ENCODE results near the gene CRTC1. TPM values are rescaled to one million over a fixed set of nuclear protein-coding genes. Genes with fewer than 3 reads are reported as not detected.

CRTC1 gene
- total and polyA plus RNA-seq, 11 donors: 3.8 to 10.2 (median 7.2) TPM

DNA sequence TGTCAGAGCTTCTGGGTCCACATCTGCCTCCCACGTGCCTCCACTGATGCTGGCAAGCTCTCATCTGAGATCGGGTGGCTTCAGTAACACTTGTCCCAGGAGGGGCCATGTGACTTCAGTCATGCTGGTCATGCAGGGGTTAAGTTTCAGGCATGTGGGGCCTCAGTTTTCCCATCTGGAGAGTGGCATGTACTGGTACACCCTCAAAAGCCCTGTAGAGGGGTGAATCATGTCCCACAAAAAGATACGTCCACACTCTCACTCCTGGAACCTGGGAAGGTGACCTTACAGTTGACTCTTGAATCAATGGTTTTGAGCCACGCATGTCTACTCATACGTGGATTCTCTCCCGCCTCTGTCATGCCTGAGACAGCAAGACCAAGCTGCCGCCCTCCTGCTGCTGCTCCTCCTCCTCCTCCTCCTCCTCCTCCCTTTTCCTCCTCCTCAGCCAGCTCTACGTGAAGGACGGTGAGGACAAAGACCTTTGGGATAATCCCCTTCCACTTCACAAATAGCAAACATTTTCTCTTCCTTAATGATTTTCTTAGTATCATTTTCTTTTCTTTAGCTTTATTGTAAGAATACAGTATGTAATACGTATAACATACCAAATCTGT lies 54.0 kb downstream of the CRTC1 start:
- no peak for TF ChIP-seq POLR2A (IDR thresholded peaks at IDR 0.05)
- TF ChIP-seq, protein P1, sequence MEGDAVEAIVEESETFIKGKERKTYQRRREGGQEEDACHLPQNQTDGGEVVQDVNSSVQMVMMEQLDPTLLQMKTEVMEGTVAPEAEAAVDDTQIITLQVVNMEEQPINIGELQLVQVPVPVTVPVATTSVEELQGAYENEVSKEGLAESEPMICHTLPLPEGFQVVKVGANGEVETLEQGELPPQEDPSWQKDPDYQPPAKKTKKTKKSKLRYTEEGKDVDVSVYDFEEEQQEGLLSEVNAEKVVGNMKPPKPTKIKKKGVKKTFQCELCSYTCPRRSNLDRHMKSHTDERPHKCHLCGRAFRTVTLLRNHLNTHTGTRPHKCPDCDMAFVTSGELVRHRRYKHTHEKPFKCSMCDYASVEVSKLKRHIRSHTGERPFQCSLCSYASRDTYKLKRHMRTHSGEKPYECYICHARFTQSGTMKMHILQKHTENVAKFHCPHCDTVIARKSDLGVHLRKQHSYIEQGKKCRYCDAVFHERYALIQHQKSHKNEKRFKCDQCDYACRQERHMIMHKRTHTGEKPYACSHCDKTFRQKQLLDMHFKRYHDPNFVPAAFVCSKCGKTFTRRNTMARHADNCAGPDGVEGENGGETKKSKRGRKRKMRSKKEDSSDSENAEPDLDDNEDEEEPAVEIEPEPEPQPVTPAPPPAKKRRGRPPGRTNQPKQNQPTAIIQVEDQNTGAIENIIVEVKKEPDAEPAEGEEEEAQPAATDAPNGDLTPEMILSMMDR (IDR thresholded peaks at IDR 0.05): no peak
- Histone ChIP-seq H3K4me1 (peaks cover 3 to 33% (median 25%) of the 10 kb centered on the region in 12 donors), H3K36me3 (no peaks in the 10 kb centered on the region), H3K9me3 (no peaks in the 10 kb centered on the region), H3K27ac (no peak overlapping the region), H3K27me3 (no peaks in the 10 kb centered on the region), H3K4me3 (no peak overlapping the region)
- ATAC-seq: no peak
- 82 to 85% (median 82%) methylated on average over 10 of the region's 10 CpGs for WGBS, 4 donors
- DNase-seq: no peak
- intact Hi-C loops (cut with DNase I): no loop called here

DNA sequence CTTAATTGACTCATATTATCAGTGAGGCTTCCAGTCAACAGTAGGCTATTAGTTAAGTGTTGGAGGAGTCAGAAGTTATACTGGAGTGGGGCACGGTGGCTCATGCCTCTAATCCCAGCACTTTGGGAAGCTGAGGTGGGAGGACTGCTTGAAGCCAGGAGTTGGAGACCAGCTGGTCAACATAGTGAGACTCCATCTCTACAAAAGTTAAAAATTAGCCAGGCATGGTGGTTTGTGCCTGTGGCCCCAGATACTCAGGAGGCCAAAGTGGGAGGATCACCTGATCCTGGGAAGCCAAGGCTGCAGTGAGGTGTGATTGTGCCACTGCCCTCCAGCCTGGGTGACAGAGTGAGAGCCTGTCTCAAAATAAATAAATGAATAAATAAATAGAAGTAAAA lies 54.5 kb downstream of the CRTC1 start:
- no peak for DNase-seq
- intact Hi-C loops (cut with DNase I): no loop called here
- Histone ChIP-seq H3K4me1 (peaks cover 3 to 34% (median 29%) of the 10 kb centered on the region in 12 donors), H3K9me3 (no peaks in the 10 kb centered on the region), H3K27ac (no peak overlapping the region), H3K4me3 (no peak overlapping the region), H3K27me3 (no peaks in the 10 kb centered on the region), H3K36me3 (no peaks in the 10 kb centered on the region)
- ATAC-seq: no peak
- WGBS, 4 donors: 91 to 98% (median 95%) methylated on average over 1 of the region's 1 CpG
- no peak for TF ChIP-seq POLR2A (IDR thresholded peaks at IDR 0.05)
- TF ChIP-seq, protein P1 (IDR thresholded peaks at IDR 0.05): no peak

DNA sequence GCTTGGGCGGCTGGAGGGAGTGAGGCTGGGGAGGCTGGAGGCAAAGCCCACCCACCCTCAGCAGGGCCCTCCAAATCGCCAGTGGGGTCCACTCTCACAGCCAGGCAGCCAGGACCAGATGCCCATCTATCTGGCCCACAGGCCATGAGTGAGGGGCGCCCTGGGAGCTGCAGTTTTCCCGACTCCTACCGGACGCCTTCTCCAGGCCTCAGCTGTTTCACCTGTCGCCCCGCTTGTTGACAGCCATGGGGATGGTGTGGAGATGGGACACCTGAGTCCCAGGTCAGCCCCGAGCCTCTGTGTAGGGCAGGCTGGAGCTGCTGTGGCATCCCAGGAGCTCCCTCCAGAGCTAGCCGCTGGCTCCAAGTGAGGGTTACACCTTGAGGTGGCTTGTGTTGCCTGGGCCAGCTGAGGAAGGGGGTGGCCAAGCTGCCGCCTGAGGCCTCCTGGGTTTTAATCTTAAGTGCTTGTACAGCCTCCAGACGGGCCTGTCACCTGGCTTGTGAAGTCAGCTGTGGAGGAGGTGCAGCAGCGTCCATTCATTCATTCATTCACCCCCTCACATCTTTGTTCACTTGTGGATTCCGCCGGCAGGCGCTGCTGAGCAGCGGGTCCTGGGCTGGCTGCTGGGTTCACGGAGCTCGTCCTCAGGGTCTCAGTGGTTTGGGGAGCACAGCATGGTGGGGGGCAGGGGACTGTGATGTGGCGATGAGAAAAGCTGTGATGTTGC lies 55.6 kb downstream of the CRTC1 start:
- DNase-seq (no peak), ATAC-seq (no peak)
- H3K27me3 ChIP-seq: no peaks in the 10 kb centered on the region
- no peak overlapping the region for H3K4me3 ChIP-seq
- no peak overlapping the region for H3K27ac ChIP-seq
- WGBS, 4 donors: 94 to 98% (median 96%) methylated on average over 14 to 20 of the region's 20 CpGs
- intact Hi-C loops (cut with DNase I): no loop called here
- H3K36me3 ChIP-seq: no peaks in the 10 kb centered on the region
- H3K9me3 ChIP-seq: no peaks in the 10 kb centered on the region
- H3K4me1 ChIP-seq: peaks cover 0 to 31% (median 27%) of the 10 kb centered on the region in 12 donors
- TF ChIP-seq POLR2A (IDR thresholded peaks at IDR 0.05): no peak
- TF ChIP-seq, protein P1 (IDR thresholded peaks at IDR 0.05): no peak

Data from heart left ventricle (tissue), 16 donors.